Keratinocyte (primary cell): ENCODE data around the gene PDK1.

ENCODE experiments used
- EZH2 ChIP-seq: IDR thresholded peaks from one replicate; pipeline ENCODE4 v1.6.1; 2012; ENCODE audit warnings: inconsistent platforms, mild to moderate bottlenecking, low read length, moderate library complexity
- TF ChIP-seq, protein P1 (sequence below), 3 experiments: IDR thresholded peaks in 1 of 3; conservative IDR thresholded peaks in 1 of 3; optimal IDR thresholded peaks in 1 of 3; 2 replicates in 2 of 3; 3 replicates in 1 of 3; pipeline versions ENCODE3 to v1.5.1; 2011; ENCODE audit warnings: low read length in 3 of 3, mild to moderate bottlenecking in 3 of 3, moderate library complexity in 2 of 3, control low read depth in 1 of 3, inconsistent platforms in 1 of 3; ENCODE audit not compliant: insufficient read depth in 2 of 3; ENCODE audit errors: extremely low read depth in 1 of 3

DNA sequence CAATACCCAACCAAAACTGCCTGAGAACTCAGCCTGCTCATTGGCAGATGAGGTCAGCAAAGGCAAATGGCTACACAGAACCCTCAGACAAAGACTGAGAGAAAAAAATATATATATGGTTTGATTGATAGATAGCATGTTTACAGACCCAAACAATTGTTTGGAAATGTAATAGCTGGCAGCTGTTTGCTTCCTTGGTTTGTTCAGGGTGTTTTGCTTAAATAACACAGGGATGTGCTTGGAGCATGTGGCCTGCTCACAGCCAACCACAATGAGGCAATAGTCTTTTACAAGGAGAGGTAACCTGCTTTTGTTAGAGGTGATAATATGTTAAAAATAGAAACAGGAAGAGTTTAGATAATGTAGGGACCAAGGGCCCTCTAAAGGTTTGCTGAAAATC lies 84.5 kb downstream of the PDK1 start:
- TF ChIP-seq, protein P1, sequence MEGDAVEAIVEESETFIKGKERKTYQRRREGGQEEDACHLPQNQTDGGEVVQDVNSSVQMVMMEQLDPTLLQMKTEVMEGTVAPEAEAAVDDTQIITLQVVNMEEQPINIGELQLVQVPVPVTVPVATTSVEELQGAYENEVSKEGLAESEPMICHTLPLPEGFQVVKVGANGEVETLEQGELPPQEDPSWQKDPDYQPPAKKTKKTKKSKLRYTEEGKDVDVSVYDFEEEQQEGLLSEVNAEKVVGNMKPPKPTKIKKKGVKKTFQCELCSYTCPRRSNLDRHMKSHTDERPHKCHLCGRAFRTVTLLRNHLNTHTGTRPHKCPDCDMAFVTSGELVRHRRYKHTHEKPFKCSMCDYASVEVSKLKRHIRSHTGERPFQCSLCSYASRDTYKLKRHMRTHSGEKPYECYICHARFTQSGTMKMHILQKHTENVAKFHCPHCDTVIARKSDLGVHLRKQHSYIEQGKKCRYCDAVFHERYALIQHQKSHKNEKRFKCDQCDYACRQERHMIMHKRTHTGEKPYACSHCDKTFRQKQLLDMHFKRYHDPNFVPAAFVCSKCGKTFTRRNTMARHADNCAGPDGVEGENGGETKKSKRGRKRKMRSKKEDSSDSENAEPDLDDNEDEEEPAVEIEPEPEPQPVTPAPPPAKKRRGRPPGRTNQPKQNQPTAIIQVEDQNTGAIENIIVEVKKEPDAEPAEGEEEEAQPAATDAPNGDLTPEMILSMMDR (optimal IDR thresholded peaks at IDR 0.05 in 1 of 3, IDR thresholded peaks at IDR 0.05 in 1 of 3, conservative IDR thresholded peaks at IDR 0.05 in 1 of 3; ENCODE audit: extremely low read depth in 1 of 3, insufficient read depth in 2 of 3, low read length in 3 of 3) = no peak
- TF ChIP-seq EZH2 = no peak
